Type B pancreatic cell (in vitro differentiated cells): ENCODE results near the gene AMT. TPM values are rescaled to one million over a fixed set of nuclear protein-coding genes. Genes with fewer than 3 reads are reported as not detected.

Experiments
- DNase-seq: peaks from one replicate; pipeline ENCODE4 v3.0.0; 2021; ENCODE audit warnings: mixed read lengths; ENCODE audit not compliant: unreplicated experiment; ENCODE audit errors: extremely low spot score
- H3K27ac Mint-ChIP-seq: 2 replicates; pipeline ENCODE4 v1.8.0; 2021; ENCODE audit warnings: mild to moderate bottlenecking, mixed read lengths
- H3K27me3 Mint-ChIP-seq: 2 replicates; pipeline ENCODE4 v1.8.0; 2021; ENCODE audit warnings: mixed read lengths
- H3K36me3 Mint-ChIP-seq: 2 replicates; pipeline ENCODE4 v1.8.0; 2021; ENCODE audit warnings: mixed read lengths
- H3K4me1 Mint-ChIP-seq: one replicate; pipeline ENCODE4 v1.8.0; 2021; ENCODE audit warnings: mixed read lengths; ENCODE audit not compliant: unreplicated experiment
- H3K4me3 Mint-ChIP-seq: 2 replicates; pipeline ENCODE4 v1.8.0; 2021; ENCODE audit warnings: mild to moderate bottlenecking, mixed read lengths
- H3K9me3 Mint-ChIP-seq: 2 replicates; pipeline ENCODE4 v1.8.0; 2021; ENCODE audit warnings: mixed read lengths
- total RNA-seq: library from RNA; stranded (reverse); gene quantifications from 2 replicates; pipeline ENCODE4 v1.2.1, GENCODE V29; 2021; ENCODE audit warnings: low replicate concordance
- TF ChIP-seq, protein P1 (sequence below): fragments of 200-600 bp; sonication (generic); conservative IDR thresholded peaks from 2 replicates; pipeline ENCODE4 v1.5.0; 2021; ENCODE audit warnings: antibody characterized with exemption, mild to moderate bottlenecking

Gene AMT
- total RNA-seq, 1 donor from 2014 or later: 21.6 TPM

DNA sequence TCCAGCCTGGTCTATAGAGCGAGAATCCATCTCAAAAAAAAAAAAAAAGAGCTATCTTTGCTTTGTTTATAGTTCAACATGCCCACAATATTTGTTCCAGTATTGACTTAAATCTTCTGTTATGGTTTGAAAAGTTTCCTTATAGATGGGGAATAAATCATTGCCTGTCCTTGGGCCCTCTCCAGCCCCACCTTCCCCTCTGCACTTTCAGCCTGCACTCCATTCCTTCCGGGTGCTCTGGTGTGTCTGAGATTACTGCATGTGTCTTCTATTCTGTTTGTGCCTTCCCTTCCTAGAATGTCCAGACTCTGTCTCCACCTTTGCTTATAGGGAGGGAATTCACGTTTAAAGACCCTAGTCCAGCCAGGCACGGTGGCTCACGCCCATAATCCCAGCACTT, 38.9 kb downstream of the AMT start:
- Mint-ChIP-seq H3K36me3 (peaks cover 11% of the 10 kb centered on the region), H3K27me3 (no peaks in the 10 kb centered on the region)

DNA sequence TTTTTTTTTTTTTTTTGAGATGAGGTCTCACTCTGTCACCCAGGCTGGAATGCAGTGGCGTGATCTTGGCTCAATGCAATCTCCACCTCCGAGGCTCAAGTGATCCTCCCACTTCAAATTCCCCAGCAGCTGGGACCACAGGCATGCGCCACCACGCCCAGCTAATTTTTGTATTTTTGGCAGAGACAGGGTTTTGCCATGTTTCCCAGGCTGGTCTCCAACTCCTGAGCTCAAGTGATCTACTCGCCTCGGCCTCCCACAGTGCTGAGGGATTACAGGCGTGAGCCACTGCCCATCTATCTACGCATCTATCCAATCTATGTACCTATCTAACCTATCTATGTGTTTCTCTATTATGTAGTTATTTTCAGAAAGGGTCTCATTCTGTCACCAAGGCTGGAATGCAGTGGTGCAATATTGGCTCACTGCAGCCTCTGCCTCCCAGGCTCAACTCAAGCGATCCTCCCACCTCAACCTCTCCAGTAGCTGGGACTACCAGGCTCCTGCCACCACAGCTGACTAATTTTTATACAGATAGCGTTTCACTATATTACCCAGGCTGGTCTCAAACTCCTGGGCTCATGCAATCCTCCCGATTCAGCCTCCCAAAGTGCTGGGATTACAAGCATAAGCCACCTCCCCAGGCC, 43.9 kb downstream of the AMT start:
- DNase-seq: no peak
- no peaks in the 10 kb centered on the region for H3K4me1 Mint-ChIP-seq
- peak overlapping the region; percentile 43 for H3K4me3 Mint-ChIP-seq

More for the DNA sequence above, 38.9 kb downstream of the AMT start:
- no peaks in the 10 kb centered on the region for H3K4me1 Mint-ChIP-seq
- no peaks in the 10 kb centered on the region for H3K9me3 Mint-ChIP-seq
- DNase-seq: no peak
- peak overlapping the region; percentile 51 for H3K27ac Mint-ChIP-seq
- TF ChIP-seq, protein P1, sequence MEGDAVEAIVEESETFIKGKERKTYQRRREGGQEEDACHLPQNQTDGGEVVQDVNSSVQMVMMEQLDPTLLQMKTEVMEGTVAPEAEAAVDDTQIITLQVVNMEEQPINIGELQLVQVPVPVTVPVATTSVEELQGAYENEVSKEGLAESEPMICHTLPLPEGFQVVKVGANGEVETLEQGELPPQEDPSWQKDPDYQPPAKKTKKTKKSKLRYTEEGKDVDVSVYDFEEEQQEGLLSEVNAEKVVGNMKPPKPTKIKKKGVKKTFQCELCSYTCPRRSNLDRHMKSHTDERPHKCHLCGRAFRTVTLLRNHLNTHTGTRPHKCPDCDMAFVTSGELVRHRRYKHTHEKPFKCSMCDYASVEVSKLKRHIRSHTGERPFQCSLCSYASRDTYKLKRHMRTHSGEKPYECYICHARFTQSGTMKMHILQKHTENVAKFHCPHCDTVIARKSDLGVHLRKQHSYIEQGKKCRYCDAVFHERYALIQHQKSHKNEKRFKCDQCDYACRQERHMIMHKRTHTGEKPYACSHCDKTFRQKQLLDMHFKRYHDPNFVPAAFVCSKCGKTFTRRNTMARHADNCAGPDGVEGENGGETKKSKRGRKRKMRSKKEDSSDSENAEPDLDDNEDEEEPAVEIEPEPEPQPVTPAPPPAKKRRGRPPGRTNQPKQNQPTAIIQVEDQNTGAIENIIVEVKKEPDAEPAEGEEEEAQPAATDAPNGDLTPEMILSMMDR: no peak
- H3K4me3 Mint-ChIP-seq: no peak overlapping the region

DNA sequence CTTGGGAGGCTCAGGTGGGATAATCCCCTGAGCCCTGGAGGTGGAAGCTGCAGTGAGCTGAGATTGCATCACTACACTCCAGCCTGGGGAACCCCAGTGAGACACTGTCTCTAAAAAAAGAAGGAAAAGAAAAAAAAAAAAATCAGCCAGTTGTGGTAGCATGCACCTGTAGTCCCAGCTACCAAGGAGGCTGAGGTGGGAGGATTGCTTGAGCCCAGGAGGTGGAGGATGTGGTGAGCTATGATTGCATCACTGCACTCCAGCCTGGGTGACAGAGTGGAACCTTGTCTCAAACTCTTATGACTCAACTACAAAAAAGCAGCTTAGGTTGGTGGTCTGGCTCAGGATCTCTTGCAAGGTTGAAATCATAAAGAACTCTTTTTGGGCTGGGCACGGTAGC, 44.8 kb downstream of the AMT start:
- TF ChIP-seq, protein P1: no peak
- no peak overlapping the region for H3K27ac Mint-ChIP-seq

More for the DNA sequence above, 43.9 kb downstream of the AMT start:
- no peaks in the 10 kb centered on the region for H3K9me3 Mint-ChIP-seq
- TF ChIP-seq, protein P1: no peak
- peak overlapping the region; percentile 86 for H3K27ac Mint-ChIP-seq
- no peaks in the 10 kb centered on the region for H3K27me3 Mint-ChIP-seq
- H3K36me3 Mint-ChIP-seq: peaks cover 10% of the 10 kb centered on the region

DNA sequence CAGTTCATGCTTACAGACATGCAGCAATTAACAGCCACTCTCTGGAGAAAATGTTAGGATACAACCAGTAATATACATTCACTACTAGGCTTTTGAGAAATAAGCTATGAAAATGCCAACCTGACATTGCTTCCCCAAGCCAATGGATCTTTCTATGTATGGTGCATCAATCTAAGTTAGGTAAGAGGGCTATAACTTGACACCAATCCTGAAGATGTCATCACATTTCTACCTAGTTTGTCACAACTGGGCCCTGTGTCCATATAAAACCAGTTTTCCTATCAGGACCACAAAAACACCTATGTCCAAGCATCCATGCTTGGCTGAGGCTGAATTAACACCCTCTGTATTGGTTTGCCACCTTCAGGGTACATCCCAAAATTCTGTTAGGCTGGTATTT, 50.3 kb downstream of the AMT start:
- Mint-ChIP-seq H3K4me3 (no peak overlapping the region), H3K36me3 (peaks cover 31% of the 10 kb centered on the region), H3K4me1 (no peaks in the 10 kb centered on the region), H3K9me3 (no peaks in the 10 kb centered on the region), H3K27me3 (no peaks in the 10 kb centered on the region), H3K27ac (no peak overlapping the region)
- TF ChIP-seq, protein P1: no peak
- no peak for DNase-seq

More for the DNA sequence above, 44.8 kb downstream of the AMT start:
- Mint-ChIP-seq H3K27me3 (no peaks in the 10 kb centered on the region), H3K4me1 (no peaks in the 10 kb centered on the region), H3K36me3 (peaks cover 15% of the 10 kb centered on the region), H3K4me3 (no peak overlapping the region), H3K9me3 (no peaks in the 10 kb centered on the region)
- DNase-seq: no peak

DNA sequence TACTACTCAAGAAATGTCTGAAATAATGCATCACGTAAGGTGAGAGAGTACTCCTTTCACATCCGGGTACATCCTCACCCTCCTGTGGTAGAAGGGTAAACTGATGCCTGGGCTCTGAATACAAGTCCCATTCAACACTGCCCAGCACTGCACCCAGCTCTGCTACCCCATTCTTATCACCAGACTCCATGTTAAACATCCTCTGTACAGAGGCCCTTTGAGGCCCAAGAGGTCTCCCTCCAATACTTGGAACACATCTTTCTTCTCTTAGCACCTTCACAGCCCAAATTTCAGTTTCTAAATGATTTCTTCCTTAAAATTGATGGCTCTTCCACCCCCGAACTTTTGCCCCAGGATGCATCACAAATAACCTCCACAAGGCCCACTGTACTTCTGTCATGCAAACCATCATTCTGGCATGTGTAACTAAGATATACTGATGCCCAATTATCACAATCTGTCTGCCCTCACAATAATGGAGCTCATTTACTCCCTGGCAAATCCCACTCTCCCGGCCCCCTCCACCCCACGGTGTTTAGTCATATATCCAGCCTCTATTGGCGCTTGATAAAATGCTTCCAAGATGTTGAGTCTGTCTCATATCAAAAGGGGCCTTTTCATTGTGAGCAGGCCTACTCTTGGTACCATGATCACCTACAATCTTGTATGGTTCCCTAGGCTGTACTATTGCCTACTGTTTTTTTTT, 51.5 kb downstream of the AMT start:
- DNase-seq: no peak

More for the DNA sequence above, 51.5 kb downstream of the AMT start:
- Mint-ChIP-seq H3K4me1 (no peaks in the 10 kb centered on the region), H3K9me3 (no peaks in the 10 kb centered on the region), H3K27me3 (no peaks in the 10 kb centered on the region), H3K4me3 (no peak overlapping the region), H3K36me3 (peaks cover 36% of the 10 kb centered on the region), H3K27ac (no peak overlapping the region)
- TF ChIP-seq, protein P1: no peak

Other genes with a start within 250 kb of the AMT start
- 5.6 and 10.7 TPM in 2 replicates for gene C3orf62, start 145.2 kb downstream of the AMT start, total RNA-seq
- 48.1 and 48.8 TPM in 2 replicates for gene USP4, start 82.4 kb downstream of the AMT start, total RNA-seq
- 114 and 132 TPM in 2 replicates for gene GPX1, start 64.1 kb downstream of the AMT start, total RNA-seq
- gene RHOA, start 10.5 kb downstream of the AMT start, total RNA-seq: 300 and 325 TPM in 2 replicates
- 25.0 and 31.4 TPM in 2 replicates for gene TCTA, start 10.1 kb downstream of the AMT start, total RNA-seq
- gene NICN1, start 6.9 kb upstream of the AMT start, total RNA-seq: 16.2 and 27.1 TPM in 2 replicates
- 84.3 and 126 TPM in 2 replicates for gene DAG1, start 47.8 kb upstream of the AMT start, total RNA-seq
- gene BSN, start 132.0 kb upstream of the AMT start, total RNA-seq: 3.9 and 4.0 TPM in 2 replicates